Kidney epithelial cell (primary cell): Measurements from ENCODE around the gene MSL3B.

Experiments used
- DNase-seq: peaks from one replicate; pipeline ENCODE4 v3.0.0-alpha.2; 2010; ENCODE audit warnings: low read depth
- H3K27me3 ChIP-seq: 2 replicates; pipeline ENCODE4 v1.6.0; 2011; ENCODE audit warnings: low read length; ENCODE audit not compliant: control insufficient read depth, insufficient read depth
- H3K36me3 ChIP-seq: 2 replicates; pipeline ENCODE4 v1.5.1; 2011; ENCODE audit warnings: low read length; ENCODE audit not compliant: control insufficient read depth, insufficient read depth
- H3K4me3 ChIP-seq: 2 replicates; pipeline ENCODE4 v1.5.1; 2011; ENCODE audit warnings: low read depth, mild to moderate bottlenecking, control low read depth, low read length
- TF ChIP-seq, protein P1 (sequence below): IDR thresholded peaks from 2 replicates; pipeline ENCODE4 v1.5.1; 2011; ENCODE audit warnings: mild to moderate bottlenecking, moderate library complexity, low read length, control low read depth, inconsistent platforms; ENCODE audit not compliant: insufficient read depth, poor library complexity, severe bottlenecking

MSL3B gene

DNA sequence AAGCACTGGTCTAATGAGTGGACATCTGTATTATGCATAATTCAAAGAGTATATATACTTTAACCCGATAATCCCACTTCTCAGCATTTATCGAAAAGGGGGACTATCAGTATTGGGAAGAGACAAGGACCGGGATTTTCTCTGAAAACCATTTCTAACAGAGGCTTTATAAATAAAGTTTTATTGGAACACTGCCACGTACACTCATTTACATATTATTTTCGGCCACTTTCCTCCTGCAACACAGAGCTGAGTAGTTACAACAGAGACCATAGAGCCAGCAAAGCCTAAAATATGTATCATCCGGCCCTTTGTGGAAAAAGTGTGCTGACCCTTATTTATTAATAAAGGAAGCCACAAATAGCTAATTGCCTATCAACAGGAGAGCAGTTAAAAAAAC lies 17.0 kb downstream of the MSL3B start:
- TF ChIP-seq, protein P1, sequence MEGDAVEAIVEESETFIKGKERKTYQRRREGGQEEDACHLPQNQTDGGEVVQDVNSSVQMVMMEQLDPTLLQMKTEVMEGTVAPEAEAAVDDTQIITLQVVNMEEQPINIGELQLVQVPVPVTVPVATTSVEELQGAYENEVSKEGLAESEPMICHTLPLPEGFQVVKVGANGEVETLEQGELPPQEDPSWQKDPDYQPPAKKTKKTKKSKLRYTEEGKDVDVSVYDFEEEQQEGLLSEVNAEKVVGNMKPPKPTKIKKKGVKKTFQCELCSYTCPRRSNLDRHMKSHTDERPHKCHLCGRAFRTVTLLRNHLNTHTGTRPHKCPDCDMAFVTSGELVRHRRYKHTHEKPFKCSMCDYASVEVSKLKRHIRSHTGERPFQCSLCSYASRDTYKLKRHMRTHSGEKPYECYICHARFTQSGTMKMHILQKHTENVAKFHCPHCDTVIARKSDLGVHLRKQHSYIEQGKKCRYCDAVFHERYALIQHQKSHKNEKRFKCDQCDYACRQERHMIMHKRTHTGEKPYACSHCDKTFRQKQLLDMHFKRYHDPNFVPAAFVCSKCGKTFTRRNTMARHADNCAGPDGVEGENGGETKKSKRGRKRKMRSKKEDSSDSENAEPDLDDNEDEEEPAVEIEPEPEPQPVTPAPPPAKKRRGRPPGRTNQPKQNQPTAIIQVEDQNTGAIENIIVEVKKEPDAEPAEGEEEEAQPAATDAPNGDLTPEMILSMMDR, result no peak
- peaks cover 1% of the 10 kb centered on the region for H3K36me3 ChIP-seq
- no peak overlapping the region for H3K4me3 ChIP-seq
- no peak for DNase-seq
- no peaks in the 10 kb centered on the region for H3K27me3 ChIP-seq

DNA sequence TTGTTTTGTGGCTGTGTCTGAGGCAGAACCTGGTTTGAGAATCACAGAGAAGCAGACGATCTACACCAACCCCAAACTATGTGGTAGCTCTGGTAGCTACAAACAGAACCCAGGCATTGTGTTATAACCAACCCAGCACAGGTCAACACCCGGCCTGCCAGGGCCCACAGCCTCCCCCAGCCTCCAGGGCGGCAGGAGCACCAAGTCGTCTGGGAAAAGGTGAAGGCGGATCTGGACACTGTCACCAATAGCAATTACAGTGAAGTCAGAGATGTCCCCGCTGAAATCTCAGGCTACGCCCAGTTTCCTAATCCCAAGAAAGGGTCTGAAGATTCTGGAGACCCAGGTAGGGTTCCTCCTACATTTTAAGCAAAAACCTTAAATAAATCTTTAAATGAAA lies 17.4 kb downstream of the MSL3B start:
- DNase-seq, result no peak
- no peaks in the 10 kb centered on the region for H3K27me3 ChIP-seq
- peaks cover 1% of the 10 kb centered on the region for H3K36me3 ChIP-seq
- H3K4me3 ChIP-seq, result no peak overlapping the region
- TF ChIP-seq, protein P1, result no peak

DNA sequence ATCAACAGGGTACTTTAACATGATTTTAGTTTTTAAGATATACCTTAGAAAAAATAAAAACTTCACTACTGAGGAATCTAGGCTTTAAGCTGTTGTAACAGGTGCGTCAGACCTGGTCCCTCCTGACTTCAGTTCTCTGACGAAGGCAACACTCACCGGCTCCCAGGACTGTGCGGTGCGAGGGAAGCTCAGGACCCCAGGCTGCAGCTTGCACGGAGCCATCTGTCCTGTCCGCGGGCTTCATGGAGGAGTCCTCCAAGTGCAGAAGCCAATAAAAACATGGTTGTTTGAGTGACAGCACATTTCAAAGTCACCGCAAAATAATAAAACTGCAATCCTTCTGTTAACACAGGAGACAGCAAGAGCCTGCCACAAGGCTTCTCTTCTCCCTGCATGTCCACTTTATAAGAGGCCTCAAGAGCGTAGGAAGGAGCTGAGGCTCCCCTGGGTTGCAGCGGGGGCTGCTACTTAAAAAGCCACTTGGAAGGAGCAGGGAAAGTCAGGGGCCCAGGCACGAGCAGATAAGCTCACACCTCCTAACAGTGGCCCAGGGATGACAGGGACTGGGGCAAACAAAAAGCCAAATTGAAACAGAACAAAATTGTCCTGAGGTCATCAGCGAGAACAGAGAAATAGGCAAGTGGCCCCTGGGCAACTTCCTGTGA lies 18.4 kb downstream of the MSL3B start:
- H3K4me3 ChIP-seq, result no peak overlapping the region
- peaks cover 1% of the 10 kb centered on the region for H3K36me3 ChIP-seq
- no peak for DNase-seq
- TF ChIP-seq, protein P1, result no peak
- H3K27me3 ChIP-seq, result no peaks in the 10 kb centered on the region

DNA sequence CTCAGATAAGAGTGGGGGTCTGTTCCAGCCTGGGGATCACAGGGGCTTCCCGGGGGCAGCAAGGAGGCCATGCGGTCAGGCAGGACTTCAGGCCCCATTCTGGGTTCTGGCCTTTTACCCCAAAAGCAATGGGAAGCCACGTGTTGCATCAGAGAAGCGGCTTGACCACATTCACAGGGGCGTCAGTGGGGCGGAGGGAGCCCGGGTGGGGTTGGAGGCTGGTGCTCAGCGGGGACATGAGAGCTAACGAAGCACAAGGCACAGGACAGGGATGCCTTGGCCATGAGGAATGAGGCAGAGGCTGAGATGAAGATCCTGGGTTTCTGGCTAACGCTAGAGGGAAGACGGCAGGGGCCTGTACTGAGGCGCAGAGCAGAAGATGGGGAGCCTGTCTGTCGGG lies 19.9 kb downstream of the MSL3B start:
- TF ChIP-seq, protein P1, result no peak
- Histone ChIP-seq H3K27me3 (no peaks in the 10 kb centered on the region), H3K4me3 (no peak overlapping the region), H3K36me3 (peaks cover 1% of the 10 kb centered on the region)
- no peak for DNase-seq

DNA sequence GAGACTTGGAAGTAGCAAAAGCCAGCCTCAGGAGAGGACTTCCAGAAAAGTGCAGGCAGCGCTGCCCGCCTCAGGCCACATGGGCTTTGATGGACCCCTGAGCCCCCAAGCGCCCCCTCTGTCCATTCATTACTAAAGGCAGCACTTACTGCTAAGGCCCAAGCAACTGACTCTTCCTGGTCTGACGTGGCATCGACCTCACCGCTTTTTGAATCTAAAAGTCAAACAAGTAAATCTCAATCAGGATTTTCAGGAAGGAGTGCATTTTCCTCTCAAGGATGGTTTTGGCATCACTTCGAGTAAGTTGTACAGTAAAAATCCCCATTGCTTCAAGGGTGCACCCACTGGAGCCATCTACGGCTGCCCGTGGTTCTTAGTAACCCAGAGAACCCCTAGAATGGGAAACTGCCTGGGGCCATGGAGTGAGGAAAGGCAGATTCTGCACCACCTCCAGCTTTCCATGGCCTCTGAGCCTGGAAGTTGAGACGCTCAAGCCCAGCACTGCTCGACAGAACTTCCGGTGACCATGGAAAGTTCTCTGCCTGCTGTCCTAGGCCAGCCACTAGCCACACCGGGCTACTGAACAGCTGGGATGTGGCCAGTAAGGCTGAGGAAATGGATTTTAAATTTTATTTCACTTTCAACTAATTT lies 20.8 kb downstream of the MSL3B start:
- Histone ChIP-seq H3K36me3 (peaks cover 1% of the 10 kb centered on the region), H3K27me3 (no peaks in the 10 kb centered on the region), H3K4me3 (no peak overlapping the region)
- DNase-seq, result no peak
- TF ChIP-seq, protein P1, result no peak
